SU-DHL-6 (cell line): ENCODE data around the gene CITED2.

Experiments
- H2AFZ ChIP-seq: fragments of 200-600 bp; sonication (generic); 2 replicates; pipeline ENCODE4 v1.6.1; 2014; ENCODE audit warnings: low read depth, mild to moderate bottlenecking, moderate library complexity, mixed read lengths, antibody characterized with exemption, low read length; ENCODE audit not compliant: severe bottlenecking
- H3F3A ChIP-seq: fragments of 200-600 bp; shearing (Covaris generic); 2 replicates; pipeline ENCODE4 v1.6.0; 2016; ENCODE audit warnings: antibody characterized with exemption, mild to moderate bottlenecking; ENCODE audit not compliant: insufficient read depth
- H3K27ac ChIP-seq: fragments of 200-600 bp; sonication (generic); 2 replicates; pipeline ENCODE4 v1.5.1; 2016; ENCODE audit warnings: low read depth, mild to moderate bottlenecking, low read length, moderate library complexity, mixed read lengths
- H3K27me3 ChIP-seq: fragments of 200-600 bp; sonication (generic), shearing (Covaris generic); 2 replicates; pipeline ENCODE4 v1.6.0; 2014; ENCODE audit warnings: mild to moderate bottlenecking, low read length
- H3K36me3 ChIP-seq: fragments of 200-600 bp; sonication (generic); 2 replicates; pipeline ENCODE4 v1.6.1; 2014; ENCODE audit warnings: mild to moderate bottlenecking, low read length, mixed read lengths
- H3K4me2 ChIP-seq: fragments of 300-600, 200-600 bp; shearing (Covaris generic), sonication (generic); 2 replicates; pipeline ENCODE4 v1.6.0; 2014; ENCODE audit warnings: low read length, low read depth, mild to moderate bottlenecking; ENCODE audit not compliant: poor library complexity, severe bottlenecking
- H3K4me3 ChIP-seq: fragments of 200-600 bp; sonication (generic); 2 replicates; pipeline ENCODE4 v1.5.1; 2014; ENCODE audit warnings: antibody characterized with exemption, low read length, mild to moderate bottlenecking, mixed read lengths; ENCODE audit not compliant: insufficient read depth, poor library complexity, severe bottlenecking
- H3K79me2 ChIP-seq: fragments of 200-600 bp; sonication (generic); 2 replicates; pipeline ENCODE4 v1.6.1; 2014; ENCODE audit warnings: mild to moderate bottlenecking, low read length, moderate library complexity; ENCODE audit not compliant: insufficient read depth
- H3K9ac ChIP-seq: fragments of 200-600 bp; sonication (generic); 2 replicates; pipeline ENCODE4 v1.7.0; 2014; ENCODE audit warnings: mild to moderate bottlenecking, low read length
- H3K9me2 ChIP-seq: fragments of 200-600 bp; sonication (generic); replicated peaks from 2 replicates; pipeline ENCODE4 v1.6.1; 2014; ENCODE audit warnings: low read length; ENCODE audit not compliant: insufficient read depth
- H3K9me3 ChIP-seq: fragments of 200-600 bp; sonication (generic); 2 replicates; pipeline ENCODE4 v1.6.1; 2014; ENCODE audit warnings: low read length, mixed read lengths; ENCODE audit not compliant: insufficient read depth
- H4K20me1 ChIP-seq: fragments of 200-600 bp; sonication (generic); 2 replicates; pipeline ENCODE4 v1.6.1; 2014; ENCODE audit warnings: low read depth, mild to moderate bottlenecking, antibody characterized with exemption, low read length, moderate library complexity, mixed read lengths
- CTCF ChIP-seq: fragments of 200-600 bp; sonication (generic); IDR thresholded peaks from one replicate; pipeline ENCODE4 v1.5.1; 2017; ENCODE audit warnings: antibody characterized with exemption, mild to moderate bottlenecking, low read length, moderate library complexity; ENCODE audit not compliant: insufficient read depth, poor library complexity, severe bottlenecking
- EZH2phosphoT487 ChIP-seq: fragments of 200-600 bp; sonication (generic), shearing (Covaris generic); conservative IDR thresholded peaks from 2 replicates; pipeline ENCODE4 v1.6.1; 2018; ENCODE audit warnings: mild to moderate bottlenecking, antibody characterized with exemption, low read length, moderate library complexity, mixed read lengths

CITED2 gene

DNA sequence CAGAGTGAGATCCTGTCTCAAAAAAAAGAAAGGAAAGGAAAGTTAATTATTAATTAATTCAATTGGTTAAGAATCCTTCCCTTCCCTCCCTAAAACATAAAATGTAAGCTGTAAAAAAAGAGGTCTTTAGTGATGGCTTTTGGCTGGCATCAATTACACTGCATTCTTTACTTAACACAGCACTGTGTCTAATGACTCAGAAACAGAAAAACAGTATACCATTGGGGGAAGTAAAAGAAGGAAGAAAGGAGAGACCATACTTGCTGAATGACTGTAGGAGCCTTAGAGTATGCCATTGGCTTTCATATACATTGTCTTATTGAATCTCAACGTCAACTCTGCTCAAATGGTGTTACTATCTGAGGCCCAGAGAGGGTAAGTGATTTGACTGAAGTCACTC, 18.3 kb upstream of the CITED2 start:
- H3F3A ChIP-seq: no peaks in the 10 kb centered on the region
- H3K4me2 ChIP-seq: no peak overlapping the region
- H4K20me1 ChIP-seq: no peaks in the 10 kb centered on the region
- H3K79me2 ChIP-seq: no peaks in the 10 kb centered on the region
- no peak overlapping the region for H2AFZ ChIP-seq
- no peaks in the 10 kb centered on the region for H3K9me3 ChIP-seq
- no peak overlapping the region for H3K9ac ChIP-seq
- no peaks in the 10 kb centered on the region for H3K9me2 ChIP-seq
- no peak overlapping the region for H3K4me3 ChIP-seq
- H3K27ac ChIP-seq: no peak overlapping the region
- H3K27me3 ChIP-seq: no peaks in the 10 kb centered on the region
- no peaks in the 10 kb centered on the region for H3K36me3 ChIP-seq
- no peak for TF ChIP-seq EZH2phosphoT487
- TF ChIP-seq CTCF: no peak

GRCh38 chr6:139391709-139392108, 17.3 kb upstream of the CITED2 start:
- Histone ChIP-seq H3K9me3 (no peaks in the 10 kb centered on the region), H4K20me1 (no peaks in the 10 kb centered on the region), H3K36me3 (no peaks in the 10 kb centered on the region), H2AFZ (no peak overlapping the region), H3K79me2 (no peaks in the 10 kb centered on the region), H3F3A (no peaks in the 10 kb centered on the region), H3K4me3 (no peak overlapping the region), H3K9ac (no peak overlapping the region), H3K9me2 (no peaks in the 10 kb centered on the region), H3K4me2 (no peak overlapping the region), H3K27ac (no peak overlapping the region), H3K27me3 (no peaks in the 10 kb centered on the region)
- TF ChIP-seq CTCF (no peak), EZH2phosphoT487 (no peak)

DNA sequence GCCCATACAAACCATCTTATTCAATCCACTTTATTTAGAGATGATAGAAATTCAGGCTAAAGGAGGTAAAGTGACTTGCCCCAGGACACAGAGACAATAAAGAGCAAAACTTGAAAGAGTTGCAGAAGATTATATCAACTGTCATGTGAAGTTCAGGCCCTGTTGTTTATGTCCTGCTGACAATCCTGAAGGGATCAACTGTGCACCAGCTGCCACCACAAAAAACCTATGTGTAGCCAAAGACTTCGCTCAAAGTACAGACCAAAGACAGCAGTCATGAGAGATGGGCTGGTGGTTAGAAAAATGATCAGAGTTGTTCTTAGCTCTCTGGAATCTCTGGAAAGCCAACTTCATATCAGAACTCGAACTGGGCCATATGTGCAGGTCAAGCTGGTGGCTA, 16.0 kb upstream of the CITED2 start:
- Histone ChIP-seq H4K20me1 (no peaks in the 10 kb centered on the region), H3K9me2 (no peaks in the 10 kb centered on the region), H3K27me3 (no peaks in the 10 kb centered on the region), H3K4me2 (no peak overlapping the region), H3K27ac (no peak overlapping the region), H3K79me2 (no peaks in the 10 kb centered on the region), H3K9ac (no peak overlapping the region), H3K4me3 (no peak overlapping the region), H3F3A (no peaks in the 10 kb centered on the region), H3K9me3 (no peaks in the 10 kb centered on the region), H2AFZ (no peak overlapping the region), H3K36me3 (no peaks in the 10 kb centered on the region)
- no peak for TF ChIP-seq EZH2phosphoT487
- TF ChIP-seq CTCF: no peak

DNA sequence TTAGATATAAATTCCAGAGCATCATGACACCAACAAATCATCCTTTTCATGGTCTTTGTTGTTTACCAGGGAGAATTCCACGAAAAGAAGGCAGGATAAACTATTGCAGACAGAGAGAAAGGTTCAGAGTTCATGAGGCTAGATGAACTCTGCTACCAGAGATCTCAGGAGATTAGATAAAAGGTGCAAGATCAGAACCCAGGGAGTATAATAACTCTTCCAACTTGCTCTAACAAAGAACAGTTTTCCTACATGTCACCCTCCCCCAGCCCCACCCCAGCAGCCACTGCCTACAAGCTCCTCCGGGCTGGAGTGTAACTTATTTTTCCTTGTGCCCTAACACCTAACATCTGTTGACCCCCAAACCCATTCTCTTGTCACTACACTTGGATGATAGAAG, 13.9 kb upstream of the CITED2 start:
- Histone ChIP-seq H3K9ac (no peak overlapping the region), H3K9me3 (no peaks in the 10 kb centered on the region), H3K4me3 (no peak overlapping the region), H3K27me3 (no peaks in the 10 kb centered on the region), H3K36me3 (no peaks in the 10 kb centered on the region), H3F3A (no peaks in the 10 kb centered on the region), H3K27ac (no peak overlapping the region), H3K9me2 (no peaks in the 10 kb centered on the region), H3K4me2 (no peak overlapping the region), H3K79me2 (no peaks in the 10 kb centered on the region), H4K20me1 (no peaks in the 10 kb centered on the region), H2AFZ (no peak overlapping the region)
- no peak for TF ChIP-seq CTCF
- no peak for TF ChIP-seq EZH2phosphoT487
